WERI-Rb-1 (cell line): ENCODE measurements around the gene TMIGD2.

Experiments
- DNase-seq: peaks from one replicate; pipeline ENCODE4 v3.0.0-alpha.2; 2020
- H3K27ac ChIP-seq: fragments of 250-450 bp; sonication (Bioruptor Pico); 2 replicates; pipeline ENCODE4 v1.5.1; 2020; ENCODE audit warnings: mild to moderate bottlenecking, moderate library complexity
- H3K27me3 ChIP-seq: fragments of 250-450 bp; sonication (Bioruptor Pico); 2 replicates; pipeline ENCODE4 v1.5.1; 2021; ENCODE audit warnings: mild to moderate bottlenecking, low read depth, moderate library complexity; ENCODE audit not compliant: insufficient read depth, severe bottlenecking
- H3K36me3 ChIP-seq: fragments of 250-450 bp; sonication (Bioruptor Pico); 2 replicates; pipeline ENCODE4 v1.5.1; 2020; ENCODE audit warnings: mild to moderate bottlenecking, moderate library complexity
- H3K4me3 ChIP-seq: 2 replicates; pipeline ENCODE4 v1.5.1; 2011; ENCODE audit warnings: low read depth, mild to moderate bottlenecking, control low read depth, low read length
- H3K9me3 ChIP-seq: fragments of 250-450 bp; sonication (Bioruptor Pico); 2 replicates; pipeline ENCODE4 v1.5.1; 2021; ENCODE audit warnings: mild to moderate bottlenecking, moderate library complexity; ENCODE audit not compliant: severe bottlenecking
- TF ChIP-seq, protein P1 (sequence below): IDR thresholded peaks from 2 replicates; pipeline ENCODE4 v1.5.1; 2011; ENCODE audit warnings: low read depth, mild to moderate bottlenecking, control low read depth, inconsistent platforms, low read length

The TMIGD2 gene

DNA sequence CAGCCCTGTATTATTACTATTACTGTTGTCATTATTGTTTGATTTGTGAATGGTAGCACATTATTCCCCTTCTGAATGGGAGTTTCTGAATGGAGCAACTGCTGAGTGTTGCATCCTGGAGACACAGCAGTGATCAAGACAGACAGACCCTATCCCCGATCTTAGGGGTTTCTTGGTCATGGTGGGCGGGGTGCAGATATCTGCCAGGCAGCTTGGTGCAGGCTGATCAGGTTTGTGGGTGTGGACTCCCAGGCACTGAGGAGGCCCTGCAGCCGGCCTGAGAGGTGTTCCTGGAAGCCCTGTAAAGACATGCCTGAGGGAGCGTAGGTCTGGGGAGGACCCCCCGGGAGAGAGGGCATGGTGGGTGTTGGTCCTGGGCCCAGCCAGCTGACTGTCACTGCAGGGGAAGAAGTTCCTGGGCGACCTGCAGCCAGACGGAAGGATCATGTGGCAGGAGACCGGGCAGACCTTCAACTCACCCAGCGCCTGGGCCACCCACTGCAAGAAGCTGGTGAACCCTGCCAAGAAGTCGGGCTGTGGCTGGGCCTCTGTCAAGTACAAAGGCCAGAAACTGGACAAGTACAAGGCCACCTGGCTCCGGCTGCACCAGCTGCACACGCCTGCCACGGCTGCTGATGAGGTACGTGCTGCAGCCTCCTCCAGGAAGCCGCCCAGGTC is 43.3 kb upstream of the TMIGD2 start:
- DNase-seq, result no peak
- H3K27ac ChIP-seq, result no peak overlapping the region
- H3K36me3 ChIP-seq, result peaks cover 15% of the 10 kb centered on the region
- no peaks in the 10 kb centered on the region for H3K9me3 ChIP-seq
- no peak overlapping the region for H3K4me3 ChIP-seq
- TF ChIP-seq, protein P1, sequence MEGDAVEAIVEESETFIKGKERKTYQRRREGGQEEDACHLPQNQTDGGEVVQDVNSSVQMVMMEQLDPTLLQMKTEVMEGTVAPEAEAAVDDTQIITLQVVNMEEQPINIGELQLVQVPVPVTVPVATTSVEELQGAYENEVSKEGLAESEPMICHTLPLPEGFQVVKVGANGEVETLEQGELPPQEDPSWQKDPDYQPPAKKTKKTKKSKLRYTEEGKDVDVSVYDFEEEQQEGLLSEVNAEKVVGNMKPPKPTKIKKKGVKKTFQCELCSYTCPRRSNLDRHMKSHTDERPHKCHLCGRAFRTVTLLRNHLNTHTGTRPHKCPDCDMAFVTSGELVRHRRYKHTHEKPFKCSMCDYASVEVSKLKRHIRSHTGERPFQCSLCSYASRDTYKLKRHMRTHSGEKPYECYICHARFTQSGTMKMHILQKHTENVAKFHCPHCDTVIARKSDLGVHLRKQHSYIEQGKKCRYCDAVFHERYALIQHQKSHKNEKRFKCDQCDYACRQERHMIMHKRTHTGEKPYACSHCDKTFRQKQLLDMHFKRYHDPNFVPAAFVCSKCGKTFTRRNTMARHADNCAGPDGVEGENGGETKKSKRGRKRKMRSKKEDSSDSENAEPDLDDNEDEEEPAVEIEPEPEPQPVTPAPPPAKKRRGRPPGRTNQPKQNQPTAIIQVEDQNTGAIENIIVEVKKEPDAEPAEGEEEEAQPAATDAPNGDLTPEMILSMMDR, result no peak
- no peaks in the 10 kb centered on the region for H3K27me3 ChIP-seq

DNA sequence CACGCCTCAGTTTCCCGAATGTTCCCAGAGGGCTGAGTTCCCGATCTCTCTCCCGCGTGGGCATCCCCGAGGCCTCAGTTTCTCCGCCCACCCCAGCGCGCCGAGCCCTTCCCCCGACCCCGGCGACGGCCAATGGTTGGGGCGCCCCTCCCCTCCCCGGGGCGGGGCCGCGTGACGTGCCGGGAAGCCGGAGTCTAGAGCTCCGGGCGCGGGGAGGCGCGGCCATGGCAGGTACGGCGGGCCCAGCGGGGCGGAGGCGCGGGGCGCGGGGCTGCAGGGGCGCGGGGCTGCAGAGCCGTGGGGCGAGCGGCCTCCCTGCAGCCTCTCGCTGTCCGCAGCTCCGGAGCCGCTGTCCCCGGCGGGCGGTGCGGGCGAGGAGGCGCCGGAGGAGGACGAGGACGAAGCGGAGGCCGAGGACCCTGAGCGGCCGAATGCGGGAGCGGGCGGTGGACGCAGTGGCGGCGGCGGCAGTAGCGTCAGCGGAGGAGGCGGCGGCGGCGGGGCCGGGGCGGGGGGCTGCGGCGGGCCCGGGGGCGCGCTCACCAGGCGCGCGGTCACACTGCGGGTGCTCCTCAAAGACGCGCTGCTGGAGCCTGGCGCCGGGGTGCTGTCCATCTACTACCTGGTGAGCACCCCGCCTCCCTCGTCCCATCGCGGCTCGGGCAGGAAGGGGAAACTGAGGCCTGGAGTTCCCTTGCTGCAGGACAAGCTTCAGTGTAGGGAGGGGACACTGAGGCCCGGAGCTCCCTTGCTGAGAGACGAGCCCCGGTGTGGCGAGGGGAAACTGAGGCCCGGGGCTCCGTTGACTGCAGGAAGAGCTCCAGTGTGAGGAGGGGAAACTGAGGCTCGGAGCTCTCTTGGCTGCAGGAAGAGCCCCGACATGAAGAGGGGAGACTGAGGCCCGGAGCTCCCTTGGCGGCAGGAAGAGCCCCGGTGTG is 41.5 kb upstream of the TMIGD2 start, which contains the start of gene MPND:
TSS of gene MPND (plus strand) at position 193 of the 938 bp plus-strand sequence. CDS start at position 225, 32 bp downstream.
- peak; percentile 88 for DNase-seq
- Histone ChIP-seq H3K9me3 (no peaks in the 10 kb centered on the region), H3K36me3 (peaks cover 8% of the 10 kb centered on the region; the same call in 1 of the 2 replicates), H3K27ac (peak within 1 kb of the TSS; percentile 87), H3K27me3 (no peaks in the 10 kb centered on the region), H3K4me3 (peak within 1 kb of the TSS; percentile 77)
- TF ChIP-seq, protein P1, result no peak

DNA sequence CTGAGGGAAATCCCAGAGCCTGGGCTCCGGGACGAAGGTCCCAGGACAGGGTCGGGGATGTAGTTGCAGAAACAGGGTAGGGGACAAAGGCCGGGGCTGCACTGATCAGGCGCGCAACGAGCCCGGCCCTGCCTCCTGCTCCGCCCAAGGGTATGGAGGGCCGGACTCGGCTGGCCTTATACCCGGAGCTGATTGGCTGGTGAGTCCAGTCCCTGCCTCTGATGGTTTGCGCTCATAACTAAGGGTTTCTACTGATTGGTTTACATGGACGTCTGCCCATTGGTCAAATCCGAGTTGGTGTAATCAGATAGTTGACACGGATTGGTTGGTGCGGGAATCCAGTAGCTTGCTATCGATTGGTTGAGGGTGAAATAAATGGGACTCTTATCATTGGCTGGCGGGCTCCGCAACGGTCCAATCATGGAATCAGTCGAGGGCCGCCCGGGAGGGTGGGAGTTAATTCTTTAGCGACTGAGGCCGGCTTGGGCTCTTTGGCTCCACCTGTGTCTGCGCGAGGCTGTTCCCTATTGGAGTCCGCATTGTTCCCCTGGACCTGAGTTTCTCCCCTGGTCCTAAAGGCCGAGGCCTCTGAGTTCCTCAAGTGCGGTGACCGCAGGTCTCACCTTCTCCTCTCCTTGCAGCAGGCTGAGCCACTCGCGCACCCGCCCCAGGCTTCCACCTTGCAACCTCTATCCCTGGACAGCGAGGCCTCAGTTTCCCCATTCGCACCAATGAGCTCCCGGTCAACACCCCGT is 40.6 kb upstream of the TMIGD2 start:
- TF ChIP-seq, protein P1, result peak; percentile 33
- Histone ChIP-seq H3K27me3 (no peaks in the 10 kb centered on the region), H3K36me3 (peaks cover 8% of the 10 kb centered on the region; the same call in 1 of the 2 replicates), H3K4me3 (peak overlapping the region; percentile 77), H3K9me3 (no peaks in the 10 kb centered on the region), H3K27ac (peak overlapping the region; percentile 87)
- peak; percentile 92 for DNase-seq

DNA sequence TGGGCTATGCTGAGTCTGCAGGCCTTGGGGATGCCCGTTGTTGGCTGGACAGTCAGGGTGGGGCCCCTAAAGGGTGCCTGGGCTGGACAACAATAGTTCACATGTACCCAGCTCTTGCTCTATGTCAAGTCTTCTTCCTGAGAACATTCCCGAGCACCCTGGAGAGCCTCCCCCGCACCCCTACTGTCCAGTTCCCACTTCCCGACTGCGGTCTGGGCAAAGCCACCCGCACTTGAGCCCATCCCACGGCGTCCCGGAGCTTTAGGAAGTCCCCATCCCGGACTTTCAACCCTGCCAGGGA is 40.1 kb upstream of the TMIGD2 start:
- Histone ChIP-seq H3K9me3 (no peaks in the 10 kb centered on the region), H3K36me3 (peaks cover 8% of the 10 kb centered on the region; the same call in 1 of the 2 replicates), H3K27ac (peak overlapping the region; percentile 82), H3K27me3 (no peaks in the 10 kb centered on the region), H3K4me3 (peak overlapping the region; percentile 50)
- TF ChIP-seq, protein P1, result no peak
- DNase-seq, result no peak

DNA sequence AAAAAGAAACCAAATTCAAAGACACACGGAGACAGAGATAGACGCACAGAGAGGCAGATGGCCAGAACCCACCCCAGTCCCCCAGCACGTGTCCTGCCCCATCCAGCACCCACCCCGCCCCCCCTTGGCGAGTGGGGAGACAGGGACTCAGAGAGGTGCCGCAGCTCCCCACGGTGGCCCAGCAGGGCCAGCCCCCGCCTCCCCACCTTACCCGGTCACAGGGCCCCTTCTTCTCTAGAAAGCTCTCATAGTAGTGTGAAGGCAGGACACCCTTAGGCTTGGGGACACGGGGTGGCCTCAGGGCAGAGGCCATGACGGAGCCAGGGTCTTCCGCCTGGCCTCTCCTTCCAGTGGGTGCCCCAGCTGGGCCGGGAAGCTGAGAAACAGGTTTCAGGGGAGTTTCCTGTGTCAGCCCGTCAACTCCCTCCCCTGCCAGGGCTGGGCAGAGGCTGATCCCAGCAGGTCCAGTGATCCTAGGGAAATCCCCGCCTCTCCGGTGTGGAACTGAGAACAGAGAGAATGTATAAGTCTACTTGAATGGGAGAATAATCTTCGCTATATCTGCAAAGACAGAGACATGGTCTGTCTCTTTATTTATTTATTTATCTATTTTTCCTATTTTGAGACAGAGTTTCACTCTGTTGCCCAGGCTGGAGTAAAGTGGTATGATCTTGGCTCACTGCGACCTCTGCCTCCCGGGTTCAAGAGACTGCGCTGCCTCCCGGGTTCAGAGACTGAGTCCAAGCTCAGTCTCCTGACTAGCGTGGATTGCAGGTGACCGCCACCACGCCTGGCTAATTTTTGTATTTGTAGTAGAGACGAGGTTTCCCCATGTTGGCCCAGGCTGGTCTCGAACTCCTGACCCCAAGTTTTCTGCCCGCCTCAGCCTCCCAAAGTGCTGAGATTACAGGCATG is 36.5 kb upstream of the TMIGD2 start, which contains the start of gene STAP2:
TSS of gene STAP2 (minus strand) at position 387 of the 915 bp plus-strand sequence. CDS start at position 313, 74 bp downstream.
- Histone ChIP-seq H3K27me3 (no peaks in the 10 kb centered on the region), H3K27ac (peak within 1 kb of the TSS; percentile 66), H3K9me3 (no peaks in the 10 kb centered on the region), H3K36me3 (no peaks in the 10 kb centered on the region), H3K4me3 (peak within 1 kb of the TSS; percentile 47)
- TF ChIP-seq, protein P1, result no peak
- DNase-seq, result peak; percentile 63
